Stimulated activated CD8-positive, alpha-beta memory T cell treated with anti-CD3 and anti-CD28 coated beads, Interleukin-7, amount 100 ng/mL, for 24 hours (primary cell): ENCODE results near the gene TENM3.

ENCODE experiments used
- DNase-seq: peaks from one replicate; pipeline ENCODE4 v3.0.0-alpha.2; 2020; ENCODE audit warnings: low read depth

The TENM3 gene

DNA sequence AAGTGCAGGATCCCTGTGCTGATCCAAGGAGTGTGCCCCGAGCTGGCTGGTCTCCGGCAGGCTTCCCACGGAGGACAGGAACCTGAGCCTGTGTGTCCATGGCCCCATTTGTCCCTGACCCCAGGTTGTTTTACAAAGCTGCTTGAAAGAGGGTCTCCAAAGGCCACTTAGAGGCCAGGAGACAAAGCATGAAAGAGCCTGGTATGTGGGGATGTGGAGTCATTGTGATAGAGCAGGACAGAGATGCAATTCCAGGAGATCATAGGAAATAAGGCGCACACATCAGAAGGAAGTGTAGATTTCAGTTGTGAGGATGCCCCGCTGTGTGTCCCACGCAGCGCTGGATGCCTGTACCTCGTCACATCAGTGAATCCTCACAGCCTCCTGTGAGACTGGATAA is 48.0 kb downstream of the TENM3 start:
- DNase-seq = no peak

DNA sequence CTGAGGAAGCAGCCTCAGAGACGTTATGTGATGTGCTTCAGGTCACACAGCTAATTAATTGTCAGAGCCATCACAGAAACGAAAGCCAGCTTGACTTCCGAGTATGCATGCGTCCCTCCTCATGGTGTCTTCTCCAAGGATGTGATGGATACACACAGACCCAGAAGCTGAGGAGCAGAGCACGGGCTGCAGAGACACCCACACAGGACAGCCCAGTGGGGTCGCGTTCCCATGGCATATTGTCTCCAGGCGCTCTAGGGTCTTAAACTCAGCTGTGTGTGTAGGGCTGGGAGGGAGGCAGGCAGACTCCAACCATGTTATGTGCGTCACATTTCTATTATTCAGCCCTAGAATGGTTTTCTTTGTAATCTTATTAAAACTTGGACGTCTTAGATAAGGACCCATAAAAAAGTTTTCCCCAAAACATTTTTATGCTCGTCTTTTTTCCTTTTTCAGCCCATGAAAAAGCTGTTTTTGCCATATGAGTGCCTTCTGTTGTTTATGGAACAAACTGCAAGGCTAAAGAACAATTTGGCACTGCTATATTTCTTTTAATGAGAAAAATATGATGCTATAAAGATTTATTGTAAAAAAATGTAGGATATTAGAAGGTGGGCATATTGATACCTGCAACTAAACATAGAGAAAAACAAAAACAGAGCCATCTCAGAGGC is 48.5 kb downstream of the TENM3 start:
- DNase-seq = no peak

DNA sequence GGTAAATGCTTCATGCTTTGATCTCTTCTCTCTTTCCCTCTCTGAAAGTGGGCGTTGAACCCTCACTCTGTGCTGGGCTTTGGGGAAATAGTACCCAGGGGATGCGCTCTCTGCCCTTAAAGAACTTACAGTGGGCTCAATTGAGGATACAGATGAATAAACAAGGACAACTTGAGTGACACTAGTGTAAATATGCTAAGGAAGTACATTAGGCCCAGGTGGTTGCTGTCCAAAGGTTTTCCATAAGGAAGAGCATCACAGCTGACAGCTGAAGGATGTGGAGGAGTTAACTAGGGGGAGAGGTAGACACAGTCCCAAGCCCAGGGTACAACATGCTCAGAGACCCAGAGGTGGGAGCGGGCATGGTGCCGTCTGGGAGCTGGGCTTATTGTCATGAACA is 49.4 kb downstream of the TENM3 start:
- DNase-seq = no peak

DNA sequence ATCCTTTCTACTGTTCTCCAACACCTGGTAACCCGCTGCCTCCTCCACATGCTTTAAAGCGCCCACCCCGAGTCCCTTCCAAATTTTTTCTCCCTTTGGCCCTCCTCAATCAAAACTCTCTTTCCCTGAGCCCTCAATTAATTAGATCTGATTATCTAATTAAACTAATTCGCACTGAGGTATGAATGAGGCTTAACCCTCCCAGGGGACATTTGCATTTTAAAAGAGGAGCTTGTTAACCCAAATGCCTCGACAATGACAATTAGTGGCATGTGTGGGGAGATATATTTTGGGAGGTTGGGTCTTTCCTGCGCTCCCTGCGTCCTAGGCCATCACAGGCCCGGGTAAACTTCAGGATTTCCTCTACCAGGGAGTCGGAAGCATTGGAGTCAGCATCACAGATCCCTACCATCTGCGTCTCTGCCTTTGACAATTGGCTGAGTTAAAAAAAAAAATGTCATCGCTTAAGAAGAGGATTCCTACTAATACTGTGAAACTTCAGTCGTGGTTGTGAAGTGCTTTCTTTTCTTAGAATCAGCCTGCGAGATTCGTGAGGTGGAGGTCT is 50.6 kb downstream of the TENM3 start:
- no peak for DNase-seq

DNA sequence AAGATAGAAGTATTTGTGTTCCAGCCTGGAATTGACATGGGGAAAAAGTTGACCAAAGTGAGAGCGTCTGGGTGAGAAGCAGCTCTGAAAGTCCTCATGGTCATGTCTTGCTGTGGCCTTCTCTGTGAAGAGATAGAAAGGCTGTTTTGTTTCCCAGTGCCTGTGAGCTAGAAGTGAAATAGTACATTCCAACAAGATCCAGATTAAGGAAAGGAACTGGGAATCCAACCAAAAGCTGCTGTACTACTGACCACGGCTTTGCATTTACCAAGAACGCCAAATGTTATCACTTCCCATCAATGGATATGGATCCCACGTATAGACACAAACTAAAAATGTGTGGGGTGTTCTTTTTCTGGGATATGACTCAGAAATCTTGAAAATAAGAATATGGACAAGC is 51.2 kb downstream of the TENM3 start:
- DNase-seq = no peak

DNA sequence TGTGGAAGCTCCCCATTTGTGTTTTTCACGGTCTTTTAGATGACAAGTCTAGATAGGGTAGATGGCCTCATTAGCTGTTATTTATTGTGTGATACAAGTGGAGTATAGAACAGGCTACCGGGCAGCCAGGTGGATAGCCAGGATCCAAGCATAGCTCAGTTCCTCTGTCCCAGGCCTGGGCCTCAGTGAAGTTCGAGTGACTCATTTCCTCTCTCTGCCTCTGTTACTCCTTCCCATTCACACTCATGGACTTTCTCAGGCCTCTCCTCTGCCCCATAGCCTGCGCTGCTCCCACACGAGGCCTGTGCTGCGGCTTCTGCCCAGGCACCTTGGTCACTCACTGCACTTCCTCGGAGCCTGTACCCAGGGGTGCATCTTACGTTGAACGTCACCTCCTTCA is 54.5 kb downstream of the TENM3 start:
- no peak for DNase-seq

DNA sequence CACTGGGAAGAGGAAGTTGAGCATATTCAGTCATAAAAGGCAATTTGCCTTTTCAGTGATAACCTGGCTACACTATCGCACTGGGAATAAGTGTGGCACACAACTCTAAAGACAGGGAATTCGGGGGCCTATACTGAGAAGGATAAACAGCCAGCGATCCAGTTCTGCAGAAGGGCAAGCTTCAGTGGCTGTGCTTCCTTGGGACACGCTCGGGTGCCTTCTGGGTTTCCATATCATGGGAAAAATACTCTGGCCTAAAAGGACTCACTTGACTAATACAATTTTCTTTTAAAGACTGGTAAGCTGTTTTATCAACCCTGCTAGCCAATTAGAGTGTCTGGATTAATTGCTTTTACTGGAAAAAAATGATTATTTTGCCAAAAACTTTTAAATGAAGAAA is 58.5 kb downstream of the TENM3 start:
- no peak for DNase-seq

DNA sequence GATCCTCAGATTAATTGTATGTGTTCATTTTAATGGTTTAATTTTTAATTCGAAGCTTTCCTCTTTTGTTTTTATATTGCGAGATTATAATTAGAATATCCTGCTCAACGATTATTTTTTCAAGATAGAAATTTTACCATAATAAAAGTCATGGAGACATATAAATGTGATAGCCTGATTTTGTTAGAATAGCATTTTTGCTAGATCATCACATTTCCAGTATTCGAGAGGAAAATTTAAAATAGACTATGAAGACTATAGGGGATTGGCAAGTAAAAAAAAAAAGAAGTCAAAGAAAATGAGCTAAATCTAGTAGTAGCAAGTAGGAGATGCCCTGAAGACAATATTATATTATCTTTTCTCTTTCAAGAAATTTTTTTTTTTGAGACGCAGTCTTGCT is 60.6 kb downstream of the TENM3 start:
- no peak for DNase-seq

DNA sequence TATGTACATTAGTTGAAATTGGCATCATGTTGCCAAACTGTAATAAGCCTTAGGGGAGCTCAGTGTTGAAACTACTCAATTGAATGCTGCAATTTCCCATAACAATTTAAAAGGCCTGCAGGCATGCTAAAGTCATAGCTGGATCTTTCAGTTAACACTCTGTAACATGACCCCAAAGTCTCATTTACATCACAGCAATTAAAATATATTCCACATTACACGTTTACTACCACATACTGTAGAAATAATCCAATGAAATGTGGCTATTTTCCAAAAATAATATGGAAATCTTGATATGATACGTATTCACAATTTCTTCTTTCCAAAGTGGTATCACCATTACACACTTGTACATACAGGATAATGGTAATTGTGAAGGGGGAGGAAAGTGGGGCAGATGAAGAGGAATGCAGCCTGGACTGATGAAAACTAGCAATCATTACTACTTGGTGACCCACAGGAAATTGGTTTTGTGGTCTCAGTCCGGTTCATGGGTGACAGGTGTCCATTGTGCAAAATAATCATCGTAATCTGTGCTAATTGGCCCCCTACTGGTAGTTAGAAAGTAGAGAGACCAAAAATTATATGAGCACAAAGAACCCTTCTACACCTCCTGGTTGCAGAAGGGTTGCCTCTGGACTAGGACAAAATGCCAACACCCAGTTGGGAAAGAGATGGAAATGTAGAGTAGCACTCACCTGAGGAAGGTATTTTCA is 63.7 kb downstream of the TENM3 start:
- DNase-seq = no peak

DNA sequence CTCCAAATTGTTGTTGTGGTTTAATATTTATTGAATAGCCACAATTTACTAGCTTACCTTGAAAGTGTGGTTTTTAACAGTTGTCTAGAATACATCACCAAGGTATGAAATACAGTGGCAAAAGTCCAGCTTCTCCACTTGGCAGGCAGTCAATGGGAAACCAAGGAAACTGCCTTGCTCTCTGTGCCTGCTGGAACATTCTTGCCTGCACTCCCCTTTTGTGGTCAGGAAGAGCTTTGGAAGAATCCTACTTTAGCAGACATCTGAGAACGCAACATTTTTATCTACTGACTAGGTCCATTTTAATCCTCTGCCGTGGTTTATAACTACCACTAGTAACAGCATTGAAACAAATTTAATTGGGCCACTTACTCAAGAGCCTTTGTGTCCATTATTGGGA is 64.5 kb downstream of the TENM3 start:
- no peak for DNase-seq

DNA sequence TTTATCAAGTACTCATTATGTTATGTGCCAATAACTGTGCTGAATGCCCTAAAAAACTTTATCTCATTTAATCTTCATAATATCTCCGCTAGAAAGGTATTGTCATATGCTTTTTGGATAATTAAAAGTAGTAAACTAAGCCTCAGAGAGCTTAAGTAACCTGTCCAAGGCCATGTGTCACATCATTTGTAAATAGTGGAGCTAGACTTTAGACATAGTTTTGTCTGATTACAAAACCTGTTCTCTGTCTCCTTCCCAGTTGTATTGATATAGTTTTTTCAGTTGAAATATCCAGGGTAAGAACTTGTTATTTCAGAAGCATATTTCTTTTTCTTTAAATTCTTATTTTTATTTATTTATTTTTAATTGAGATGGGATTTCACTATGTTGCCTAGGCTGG is 66.7 kb downstream of the TENM3 start:
- no peak for DNase-seq

DNA sequence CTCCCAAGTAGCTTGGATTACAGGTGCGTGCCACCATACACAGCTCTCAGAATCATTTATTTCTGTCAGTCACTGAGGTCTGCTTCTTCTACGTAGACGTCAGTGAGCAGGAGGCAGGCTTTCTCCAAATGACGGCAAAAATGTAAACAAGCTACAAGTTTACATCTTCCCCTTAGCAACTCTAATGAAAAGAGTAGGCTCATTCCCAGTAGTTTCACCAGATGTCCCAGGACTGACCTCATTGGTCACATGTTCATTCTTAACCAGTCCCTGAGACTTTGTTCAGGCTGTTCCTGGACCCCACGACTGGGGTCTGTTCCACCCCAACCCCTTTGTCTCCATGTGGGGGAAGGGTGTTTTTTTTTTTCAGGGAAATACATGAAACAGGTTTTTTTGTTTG is 67.1 kb downstream of the TENM3 start:
- DNase-seq = no peak

DNA sequence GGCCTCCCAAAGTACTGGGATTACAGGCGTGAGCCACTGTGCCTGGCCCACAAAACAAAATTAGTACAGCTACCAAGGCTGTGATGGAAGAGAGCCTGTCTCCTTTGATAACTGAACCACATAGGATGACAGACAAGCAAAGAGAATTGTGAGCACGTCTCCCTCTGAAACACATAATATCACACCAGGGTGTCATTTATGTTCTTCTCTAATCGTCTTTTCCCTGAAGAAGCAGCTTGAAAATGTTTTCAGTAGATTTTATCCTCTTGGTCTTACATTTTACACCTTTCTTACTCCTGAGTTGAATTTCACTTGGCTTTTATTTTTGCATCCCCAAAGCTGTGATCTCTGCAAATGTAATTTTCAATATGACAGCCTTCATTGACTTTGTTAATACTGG is 67.8 kb downstream of the TENM3 start:
- no peak for DNase-seq

DNA sequence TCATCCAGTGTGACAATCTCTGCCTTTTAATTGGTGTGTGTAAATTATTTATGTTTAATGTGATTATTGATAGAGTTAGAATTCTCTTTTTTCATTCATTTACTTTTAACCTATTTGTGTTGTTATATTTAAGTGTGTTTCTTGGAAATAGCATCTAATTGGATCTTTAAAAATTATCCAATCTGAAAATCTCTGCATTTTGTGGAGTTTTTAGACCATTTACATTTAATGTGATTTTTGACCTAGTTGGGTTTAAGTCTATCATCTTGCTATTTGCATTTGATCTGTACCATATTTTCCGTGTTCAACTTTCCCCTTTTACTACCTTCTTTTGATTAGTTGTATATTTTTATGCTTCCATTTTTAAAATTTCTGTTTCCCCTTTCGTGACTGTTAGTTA is 71.3 kb downstream of the TENM3 start:
- no peak for DNase-seq

DNA sequence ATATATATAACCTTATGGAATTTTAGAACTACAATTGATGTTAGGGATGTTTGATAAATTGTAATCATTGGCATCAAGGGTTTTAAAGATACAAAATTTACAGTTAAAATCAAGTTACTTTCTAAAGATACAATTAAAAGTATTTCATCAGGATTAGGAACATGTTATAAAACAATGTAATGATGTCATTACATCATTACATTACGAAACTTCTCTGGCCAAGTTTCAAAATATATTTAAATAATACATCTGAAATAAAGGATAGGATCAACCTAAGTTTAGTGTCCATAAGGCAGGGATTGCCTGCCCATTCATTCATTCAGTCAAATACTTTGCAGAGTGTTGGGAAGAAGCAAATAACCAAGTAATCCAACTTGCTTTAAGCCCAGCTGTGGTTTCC is 75.1 kb downstream of the TENM3 start:
- no peak for DNase-seq

DNA sequence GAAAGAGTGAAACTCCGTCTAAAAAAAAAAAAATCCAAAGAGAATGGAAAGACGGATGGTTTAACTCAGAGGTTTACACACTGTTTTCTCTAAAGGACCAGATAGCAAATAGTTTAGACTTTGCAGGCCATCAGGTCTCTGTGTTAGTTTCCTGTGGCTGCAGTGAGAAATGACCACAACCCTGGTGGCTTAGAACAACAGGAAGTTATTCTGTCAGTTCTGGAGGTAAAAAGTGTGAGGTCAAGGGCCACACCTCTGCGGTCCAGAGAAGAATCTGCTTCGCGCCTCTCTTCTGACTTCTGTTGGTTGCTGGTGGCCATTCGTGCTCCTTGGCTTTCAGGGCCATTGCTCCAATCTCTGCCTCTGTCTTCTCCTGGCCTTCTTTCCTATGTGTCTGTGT is 76.9 kb downstream of the TENM3 start:
- no peak for DNase-seq

DNA sequence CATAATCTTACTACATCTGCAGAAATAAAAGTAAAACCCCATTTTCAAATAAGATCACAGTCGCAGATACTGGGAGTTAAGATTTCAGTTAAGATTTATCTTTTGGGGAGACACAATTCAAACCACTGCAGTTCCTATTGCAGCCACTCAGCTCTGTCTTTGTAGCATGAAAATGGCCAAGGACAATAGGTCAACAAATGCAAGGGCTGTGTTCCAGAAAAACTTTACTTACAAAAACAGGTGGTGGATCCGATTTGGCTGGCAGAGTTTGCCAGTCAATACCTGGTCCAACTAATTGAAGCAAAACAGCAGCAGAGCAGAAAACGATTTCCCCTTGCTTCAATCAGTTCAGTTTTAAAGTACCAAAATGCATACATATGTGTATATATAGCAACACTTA is 77.4 kb downstream of the TENM3 start:
- no peak for DNase-seq

DNA sequence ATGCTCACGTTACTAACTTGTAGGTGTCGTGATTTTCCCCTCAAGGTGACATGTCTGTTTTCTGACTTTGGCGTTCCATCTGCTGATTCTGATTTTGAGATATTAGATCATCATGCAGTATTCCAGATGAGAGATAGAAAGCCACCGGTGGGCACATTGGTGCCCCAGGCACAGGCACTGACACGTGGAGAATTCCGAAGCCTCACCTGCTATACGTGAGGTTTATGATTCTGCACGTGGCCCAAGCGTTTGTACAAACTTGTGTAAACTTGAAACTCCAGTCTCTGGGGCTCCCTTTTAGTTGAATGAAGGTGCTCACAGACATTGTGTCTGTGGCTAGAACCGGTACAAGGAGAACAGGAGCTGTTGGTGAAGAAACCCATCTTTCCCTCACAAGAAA is 81.1 kb downstream of the TENM3 start:
- DNase-seq = no peak

DNA sequence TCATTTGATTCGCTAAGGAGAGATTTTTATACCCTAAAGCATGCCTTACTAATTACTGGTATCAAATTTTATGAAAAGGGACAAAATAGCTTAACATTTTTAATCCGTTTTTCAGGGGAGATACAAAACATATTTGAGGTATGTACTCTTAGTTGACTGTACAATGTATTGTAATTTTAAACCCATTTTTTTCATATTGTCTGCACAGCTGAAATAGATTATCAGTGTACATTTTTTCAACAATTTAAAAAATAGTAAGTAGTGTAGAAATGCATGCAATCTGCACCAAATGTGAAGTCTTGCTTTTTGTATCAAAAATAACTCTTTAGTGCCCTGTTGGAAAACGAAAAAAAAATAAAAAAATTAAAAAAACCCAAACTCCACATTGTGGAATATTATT is 82.2 kb downstream of the TENM3 start:
- DNase-seq = no peak

DNA sequence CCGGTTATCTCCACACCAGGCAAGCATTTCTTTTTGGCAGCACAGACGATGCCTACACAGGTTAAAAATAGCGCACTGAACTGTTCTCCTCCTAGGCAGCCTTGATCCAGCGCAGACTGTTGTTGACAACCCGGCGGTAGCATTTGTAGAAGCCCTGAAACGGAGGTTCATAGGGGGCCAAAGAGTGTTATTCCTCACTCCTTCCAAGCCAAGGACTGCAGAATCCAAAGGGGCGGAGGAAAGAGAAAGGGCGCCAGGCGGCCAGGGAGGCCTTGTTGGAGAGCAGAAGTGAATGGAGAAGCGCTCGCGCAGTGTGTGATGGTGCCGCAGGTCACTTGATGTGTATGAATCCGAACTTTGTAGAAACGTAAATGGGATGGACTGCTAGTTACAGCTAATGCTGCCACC is 82.7 kb downstream of the TENM3 start:
- no peak for DNase-seq

DNA sequence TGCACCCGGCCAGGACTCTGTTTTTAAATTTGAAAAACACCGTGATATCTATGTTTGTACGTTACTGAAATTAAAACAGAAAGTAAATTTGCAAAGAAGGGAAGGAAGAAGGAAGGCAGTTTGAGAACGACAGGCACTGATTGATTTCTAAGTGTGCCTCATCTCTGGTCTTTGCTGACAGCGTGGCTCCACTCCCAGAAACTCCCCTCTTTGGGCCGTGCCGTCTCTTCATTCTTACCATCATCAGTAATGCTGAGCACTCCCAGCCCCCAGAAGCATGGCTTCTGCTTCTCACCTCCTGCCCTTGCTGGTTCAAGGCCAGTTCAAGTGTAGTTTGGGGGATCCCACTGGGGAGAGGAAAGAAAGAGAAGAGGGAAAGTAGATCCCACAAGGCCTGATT is 85.3 kb downstream of the TENM3 start:
- no peak for DNase-seq

DNA sequence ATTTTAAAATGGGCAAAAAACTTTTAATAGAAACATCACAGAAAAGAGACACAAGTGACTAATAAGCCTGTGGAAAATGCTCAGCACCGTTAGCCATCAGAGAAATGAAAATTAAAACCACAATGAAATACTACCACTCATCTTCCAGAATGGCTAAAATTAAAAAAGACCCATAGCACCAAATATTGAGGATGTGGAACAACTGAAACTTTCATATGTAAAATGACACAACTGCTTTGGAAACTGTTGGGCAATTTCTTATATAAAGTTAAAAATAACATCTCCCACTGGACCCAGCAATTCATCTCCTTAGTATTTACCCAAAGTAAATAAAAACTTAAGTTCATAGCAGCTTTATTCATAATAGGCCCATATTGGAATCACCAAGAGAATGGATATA is 94.2 kb downstream of the TENM3 start:
- no peak for DNase-seq

DNA sequence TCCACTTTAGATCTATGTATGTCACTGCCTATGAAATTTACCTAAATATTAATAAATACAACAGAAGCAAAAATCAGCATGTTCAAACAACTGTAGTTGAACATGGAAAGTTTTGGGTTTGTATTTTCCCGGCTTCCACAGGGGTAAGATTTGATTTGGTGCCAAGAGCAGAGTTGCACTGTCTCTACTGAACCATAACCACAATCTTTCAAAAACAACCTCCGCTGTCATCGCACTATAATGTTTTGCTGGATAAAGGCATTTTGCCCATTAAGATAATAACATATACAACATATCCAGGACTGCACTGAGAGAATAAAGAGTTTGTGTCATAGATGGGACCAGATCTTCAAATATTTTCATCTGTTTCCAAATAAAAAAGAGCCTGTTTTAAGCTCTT is 94.9 kb downstream of the TENM3 start:
- no peak for DNase-seq

DNA sequence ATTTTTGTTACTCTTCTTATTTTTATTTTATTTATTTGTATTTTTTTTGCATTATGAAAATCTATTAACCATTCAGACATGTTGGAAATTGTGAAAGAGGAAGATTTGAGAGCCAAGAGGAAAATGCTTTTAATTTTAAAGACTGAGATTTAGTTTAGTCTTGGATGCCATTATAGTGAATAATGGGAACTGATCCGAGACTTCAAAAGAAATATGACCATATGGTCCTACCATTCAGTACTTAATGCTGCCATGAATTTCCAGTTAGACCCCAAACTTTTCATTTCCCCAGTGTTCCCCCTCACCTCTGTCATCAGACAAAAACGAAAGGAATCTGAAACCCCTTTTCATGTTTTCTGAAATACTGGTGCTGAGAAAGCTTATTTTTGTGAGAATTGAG is 95.5 kb downstream of the TENM3 start:
- no peak for DNase-seq
